NOMO-1 (cell line): Measurements from ENCODE around the gene TRIM66.

Source experiments
- DNase-seq, 2 experiments: peaks; one replicate each; lab custom pipeline; 2025; ENCODE audit not compliant: unreplicated experiment in 2 of 2; lab: John Stamatoyannopoulos, UW

TRIM66 gene, protein sequence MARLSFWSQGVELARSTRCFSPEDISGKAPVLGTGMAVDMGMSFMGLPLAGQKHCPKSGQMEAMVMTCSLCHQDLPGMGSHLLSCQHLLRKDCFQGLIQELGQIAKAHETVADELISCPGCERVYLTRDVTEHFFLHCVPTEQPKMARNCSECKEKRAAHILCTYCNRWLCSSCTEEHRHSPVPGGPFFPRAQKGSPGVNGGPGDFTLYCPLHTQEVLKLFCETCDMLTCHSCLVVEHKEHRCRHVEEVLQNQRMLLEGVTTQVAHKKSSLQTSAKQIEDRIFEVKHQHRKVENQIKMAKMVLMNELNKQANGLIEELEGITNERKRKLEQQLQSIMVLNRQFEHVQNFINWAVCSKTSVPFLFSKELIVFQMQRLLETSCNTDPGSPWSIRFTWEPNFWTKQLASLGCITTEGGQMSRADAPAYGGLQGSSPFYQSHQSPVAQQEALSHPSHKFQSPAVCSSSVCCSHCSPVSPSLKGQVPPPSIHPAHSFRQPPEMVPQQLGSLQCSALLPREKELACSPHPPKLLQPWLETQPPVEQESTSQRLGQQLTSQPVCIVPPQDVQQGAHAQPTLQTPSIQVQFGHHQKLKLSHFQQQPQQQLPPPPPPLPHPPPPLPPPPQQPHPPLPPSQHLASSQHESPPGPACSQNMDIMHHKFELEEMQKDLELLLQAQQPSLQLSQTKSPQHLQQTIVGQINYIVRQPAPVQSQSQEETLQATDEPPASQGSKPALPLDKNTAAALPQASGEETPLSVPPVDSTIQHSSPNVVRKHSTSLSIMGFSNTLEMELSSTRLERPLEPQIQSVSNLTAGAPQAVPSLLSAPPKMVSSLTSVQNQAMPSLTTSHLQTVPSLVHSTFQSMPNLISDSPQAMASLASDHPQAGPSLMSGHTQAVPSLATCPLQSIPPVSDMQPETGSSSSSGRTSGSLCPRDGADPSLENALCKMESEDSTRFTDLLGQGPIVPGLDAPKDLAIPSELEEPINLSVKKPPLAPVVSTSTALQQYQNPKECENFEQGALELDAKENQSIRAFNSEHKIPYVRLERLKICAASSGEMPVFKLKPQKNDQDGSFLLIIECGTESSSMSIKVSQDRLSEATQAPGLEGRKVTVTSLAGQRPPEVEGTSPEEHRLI (N-terminal part only)

DNA sequence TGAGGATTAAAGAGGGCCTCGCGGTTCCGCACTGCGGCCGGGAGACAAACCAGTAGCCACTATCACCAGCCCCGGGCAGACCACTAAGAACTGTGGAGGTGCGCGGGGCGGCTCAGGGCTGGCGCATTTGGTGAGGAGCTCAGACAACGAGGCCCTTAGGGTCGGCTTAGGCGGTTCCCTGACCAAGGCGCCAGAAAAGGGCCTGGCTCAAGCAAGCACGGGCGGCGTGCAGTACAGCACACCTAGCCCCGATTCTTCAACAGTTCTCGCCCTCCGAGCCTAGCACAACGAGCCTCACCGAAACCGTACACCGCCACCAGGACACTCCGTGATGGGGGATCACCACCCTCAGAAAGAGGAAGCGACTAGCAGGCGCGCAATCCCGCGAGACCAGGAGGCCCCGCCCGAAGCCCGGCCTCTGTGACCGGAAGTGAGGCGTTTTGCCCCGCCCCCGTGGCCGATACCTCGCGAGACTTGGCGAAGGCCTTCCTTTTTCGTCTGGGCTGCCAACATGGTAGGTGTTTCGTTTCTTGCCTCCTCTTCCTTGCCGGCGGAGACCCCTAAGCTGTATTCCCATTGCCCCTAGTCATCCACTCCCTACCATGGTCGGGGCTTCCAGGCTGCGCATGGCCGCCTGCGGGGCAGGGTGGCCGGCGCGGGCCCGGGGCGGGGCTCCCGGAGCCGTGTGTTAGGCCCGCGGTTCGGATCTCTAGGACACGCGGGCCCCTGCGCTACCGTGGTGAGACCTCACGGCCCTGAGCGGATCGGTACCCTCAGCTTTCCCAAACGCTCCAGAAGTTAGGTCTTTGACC is at the start of gene TRIM66, which contains the start of gene RPL27A:
Gene TRIM66 (minus strand): TSS at position 363 of the 812 bp plus-strand sequence. CDS start 10,391 bp downstream, outside the sequence.
Gene RPL27A (plus strand): TSS at position 490 of the 812 bp plus-strand sequence. CDS start 22 bp downstream, at position 512.
- DNase-seq, result peak; percentile 89 to 93

DNA sequence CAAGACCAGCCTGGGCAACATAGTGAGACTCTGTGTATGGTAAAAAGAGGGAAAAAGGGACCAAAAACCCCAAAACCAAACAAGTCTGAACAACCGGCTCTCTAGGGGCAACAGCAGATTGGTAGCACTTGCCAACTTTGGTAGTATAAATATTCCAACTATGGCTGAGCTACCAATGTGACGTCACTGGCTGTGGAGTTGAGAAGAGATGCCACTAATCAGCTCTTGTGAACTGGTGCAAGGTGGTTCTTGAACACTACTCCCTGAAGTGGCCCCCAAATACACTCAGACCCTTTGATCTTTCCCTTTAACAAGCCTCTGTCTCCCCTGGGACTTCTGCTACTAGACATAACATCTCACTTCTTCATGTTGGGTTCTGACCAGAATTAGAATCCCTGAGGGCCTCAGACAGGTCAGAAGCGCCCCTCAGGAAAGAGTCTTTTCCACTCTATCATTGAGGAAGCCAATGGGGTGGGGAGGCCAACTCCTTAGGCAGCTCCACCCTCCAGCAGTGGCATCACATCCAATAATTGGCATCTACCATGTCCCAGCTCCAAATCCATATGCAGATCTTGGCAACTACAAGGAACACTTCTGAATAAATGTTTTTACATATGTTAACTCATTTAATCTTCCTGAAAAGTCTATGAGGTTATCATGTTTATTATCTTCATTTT is 49.3 kb upstream of the TRIM66 start:
- DNase-seq, result no peak

DNA sequence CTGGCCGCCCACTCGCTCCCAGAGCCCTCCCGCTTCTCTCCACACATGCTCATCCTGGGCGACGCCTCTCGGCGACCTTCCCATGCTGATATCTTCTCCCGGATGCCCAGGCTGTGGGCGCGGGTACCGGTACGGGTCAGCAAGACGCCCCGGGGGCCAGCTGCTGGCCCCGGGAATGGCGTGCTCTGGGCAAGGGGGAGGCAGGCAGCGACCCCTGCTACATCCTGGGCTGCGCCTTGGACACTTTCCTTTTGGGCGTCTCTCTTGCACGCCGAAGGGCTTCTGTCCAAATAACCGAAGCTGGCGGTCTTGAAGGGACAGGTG is 48.2 kb upstream of the TRIM66 start:
- DNase-seq, result no peak

DNA sequence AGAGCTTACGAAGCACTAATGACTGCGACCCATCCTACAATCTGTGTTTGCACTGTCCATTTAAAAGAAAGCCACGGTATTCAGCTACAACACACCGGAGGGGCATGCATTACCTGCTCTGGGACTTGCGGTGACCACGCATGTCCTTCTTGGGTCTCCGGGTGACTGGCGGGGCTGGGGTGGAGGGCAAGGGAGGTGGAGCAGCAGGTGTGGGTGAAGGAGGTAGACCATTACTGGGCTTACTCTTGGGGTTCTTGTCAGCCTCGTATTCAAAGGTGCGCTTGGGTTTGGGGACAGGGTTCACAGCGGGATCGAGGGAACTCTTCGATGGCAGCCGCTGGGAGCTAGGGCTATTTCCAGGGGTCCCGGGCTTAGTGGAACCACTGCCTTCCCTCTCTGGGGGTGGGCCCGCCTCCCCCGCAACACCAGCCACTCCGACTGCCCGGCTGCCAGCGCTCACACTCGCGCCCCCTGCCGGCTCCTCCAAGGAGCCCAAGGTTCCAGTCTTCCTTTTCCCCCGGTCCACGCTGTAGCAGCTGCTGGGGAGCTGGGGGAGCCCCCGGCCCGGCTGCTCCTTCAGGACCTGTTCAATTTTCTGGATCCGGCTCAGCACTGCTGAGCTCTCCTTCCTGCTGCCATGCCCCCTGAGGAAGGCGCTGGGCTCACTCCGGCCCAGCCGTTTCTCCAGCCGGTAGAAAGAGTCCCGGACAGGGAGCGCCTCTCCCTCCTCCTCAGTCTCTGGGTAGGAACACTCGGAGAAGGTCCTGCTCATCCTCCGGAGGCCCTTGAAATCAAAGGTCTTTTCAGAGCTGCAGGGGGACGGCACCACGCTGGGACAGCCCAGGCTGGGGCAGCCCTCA is 47.6 kb upstream of the TRIM66 start:
- no peak for DNase-seq

DNA sequence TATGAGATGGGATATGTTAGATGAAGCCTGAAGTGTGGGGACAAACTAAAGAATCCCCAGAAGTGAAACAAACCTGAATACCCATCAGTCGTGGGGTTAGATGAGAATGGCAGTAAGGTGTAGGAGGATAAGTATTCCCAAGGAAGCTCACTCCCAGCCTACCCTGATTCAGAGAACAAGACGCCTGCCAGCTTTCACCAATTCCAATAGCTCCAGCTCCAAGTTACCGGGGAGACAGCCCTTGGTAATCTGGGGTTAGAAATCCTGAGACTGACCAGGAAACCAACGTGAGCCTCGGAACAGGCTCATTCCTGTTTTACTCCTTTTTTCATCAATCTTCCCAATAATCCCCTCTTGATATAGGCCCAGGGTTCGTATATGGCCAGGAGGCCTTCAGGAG is 46.6 kb upstream of the TRIM66 start:
- DNase-seq, result no peak

DNA sequence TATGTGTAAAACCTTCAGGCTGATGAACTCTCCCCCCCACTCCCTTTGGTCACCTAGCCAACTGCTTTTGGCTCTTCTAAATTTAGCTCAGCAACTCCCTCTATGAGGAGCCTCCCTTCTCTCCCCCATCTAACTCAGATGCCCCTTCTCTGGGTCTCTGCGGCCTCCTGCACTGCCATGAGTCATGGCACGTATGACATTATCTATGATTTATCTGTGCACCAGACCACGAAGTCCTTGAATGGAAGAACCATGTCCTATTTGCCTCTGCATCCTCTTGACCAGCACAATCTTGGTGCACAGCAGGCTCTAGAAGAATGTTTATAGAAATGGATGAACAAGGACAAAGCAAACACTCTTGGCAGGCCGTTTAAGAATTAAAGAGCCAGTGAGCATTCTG is 46.1 kb upstream of the TRIM66 start:
- peak in 1 of 2 experiments; percentile 20 for DNase-seq

DNA sequence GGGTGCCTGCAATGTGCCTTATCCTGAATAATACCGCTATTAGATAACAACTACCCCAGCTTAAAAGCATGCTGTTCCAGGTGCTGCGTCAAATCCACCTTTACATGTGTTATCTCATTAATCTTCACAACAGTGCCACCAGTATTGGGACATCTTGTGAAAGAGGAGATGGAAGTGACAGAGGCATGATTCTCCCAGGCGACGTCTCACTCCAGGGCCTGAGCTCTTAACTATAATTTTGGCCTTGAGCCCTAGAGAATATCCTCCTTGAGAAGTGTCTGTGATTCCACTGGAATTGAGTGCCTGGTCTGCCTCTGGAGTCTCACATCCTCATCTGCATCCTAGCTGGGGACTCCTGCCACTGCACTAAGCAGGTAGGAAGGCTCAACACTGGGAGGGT is 43.9 kb upstream of the TRIM66 start:
- DNase-seq, result no peak

DNA sequence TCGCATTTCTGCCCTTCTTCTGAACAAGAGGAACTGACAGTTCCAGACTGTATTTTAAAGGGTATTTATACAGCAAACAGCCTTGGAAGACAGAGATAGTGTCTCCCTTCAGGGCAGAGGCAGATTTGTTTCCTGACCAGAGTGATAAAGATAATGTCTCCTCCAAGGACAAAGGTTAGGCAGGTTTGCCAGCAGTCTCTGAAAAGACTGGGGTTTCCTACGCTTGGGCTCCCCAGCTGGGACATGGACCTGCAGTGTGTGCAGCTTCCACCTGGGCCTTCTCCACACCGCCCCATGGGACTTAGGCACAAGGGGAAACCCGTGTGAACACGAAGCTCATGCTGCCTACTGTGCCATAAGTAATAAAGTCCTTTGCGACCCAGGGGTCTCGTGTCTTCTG is 42.2 kb upstream of the TRIM66 start:
- no peak for DNase-seq

DNA sequence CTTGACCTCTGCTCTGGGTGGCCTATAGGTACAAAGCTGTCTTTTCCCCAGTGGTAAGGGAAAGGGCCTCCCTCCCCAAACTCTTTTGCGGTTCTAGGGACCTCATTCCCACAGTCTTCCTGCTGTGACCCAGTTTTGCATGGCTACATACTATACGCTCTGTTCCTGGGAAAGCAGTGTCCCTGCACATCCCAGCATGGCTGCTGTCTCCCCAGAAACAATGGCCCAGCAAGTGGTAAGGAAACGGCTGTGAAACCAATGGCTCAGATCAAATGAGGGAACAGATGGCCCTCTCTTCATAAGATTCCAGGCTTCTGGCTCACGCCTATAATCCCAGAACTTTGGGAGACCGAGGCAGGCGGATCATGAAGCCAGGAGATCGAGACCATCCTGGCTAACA is 41.2 kb upstream of the TRIM66 start:
- no peak for DNase-seq

DNA sequence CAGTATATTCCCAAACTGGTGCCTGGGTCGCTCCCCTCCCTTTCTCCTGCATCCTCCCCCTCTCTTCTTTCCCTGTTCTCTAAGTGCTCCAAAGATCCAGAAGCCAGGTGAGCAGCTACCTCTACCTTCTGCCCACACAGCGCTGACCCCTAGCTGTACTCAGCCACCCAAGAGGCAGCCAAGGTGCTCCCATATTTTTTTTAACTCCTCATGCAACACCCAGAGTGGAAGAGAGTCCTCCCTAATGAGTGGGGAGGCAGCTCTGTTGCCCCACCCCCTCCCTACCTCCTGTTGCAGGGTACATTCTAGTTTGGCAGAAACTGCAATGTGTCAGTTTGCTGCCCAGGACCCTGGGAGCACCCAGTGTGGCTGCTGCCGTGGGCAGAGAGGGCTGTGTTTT is 40.3 kb upstream of the TRIM66 start:
- no peak for DNase-seq

DNA sequence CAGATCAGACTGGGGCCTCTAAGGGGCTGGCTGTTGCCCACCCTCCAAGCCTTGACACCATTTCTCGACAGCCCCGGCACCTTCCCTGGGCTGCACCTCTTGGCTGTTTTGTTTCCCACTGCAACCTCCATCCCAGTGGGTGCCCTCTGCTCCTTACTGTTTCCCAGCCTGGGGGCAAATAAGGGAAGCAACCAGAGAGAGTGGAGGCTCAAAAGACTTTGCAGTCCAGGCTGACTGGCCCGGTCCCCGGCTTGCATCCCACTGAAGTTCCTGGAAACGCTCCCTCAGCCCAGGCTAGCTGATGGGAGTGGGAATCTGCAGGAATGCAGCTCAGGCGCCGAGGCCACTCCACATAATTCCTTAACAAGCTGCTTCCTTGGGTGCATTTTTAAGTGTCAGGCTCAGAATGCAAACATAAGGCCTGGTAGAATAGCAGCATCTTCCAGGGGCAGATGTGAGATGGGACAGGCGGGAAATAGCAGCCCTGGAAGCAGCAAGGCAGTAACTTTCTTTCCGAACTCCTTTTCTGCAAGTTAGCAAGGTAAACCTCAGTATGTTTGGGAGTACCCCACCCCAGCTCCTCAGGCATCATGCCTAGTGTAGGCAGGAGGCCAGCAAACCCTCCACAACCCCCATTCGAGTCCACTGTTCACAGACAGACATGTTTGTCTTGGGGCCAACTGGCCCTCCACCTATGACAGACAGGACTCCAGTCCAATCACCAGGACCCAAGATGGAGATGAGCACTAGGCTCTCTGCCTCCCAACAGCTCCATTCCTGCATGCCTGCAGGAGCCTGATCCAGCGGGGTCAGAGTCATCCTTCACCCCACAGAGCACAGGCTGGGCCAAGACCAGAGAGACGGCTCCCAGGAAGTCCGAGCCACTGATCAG is 39.4 kb upstream of the TRIM66 start:
- DNase-seq, result no peak

DNA sequence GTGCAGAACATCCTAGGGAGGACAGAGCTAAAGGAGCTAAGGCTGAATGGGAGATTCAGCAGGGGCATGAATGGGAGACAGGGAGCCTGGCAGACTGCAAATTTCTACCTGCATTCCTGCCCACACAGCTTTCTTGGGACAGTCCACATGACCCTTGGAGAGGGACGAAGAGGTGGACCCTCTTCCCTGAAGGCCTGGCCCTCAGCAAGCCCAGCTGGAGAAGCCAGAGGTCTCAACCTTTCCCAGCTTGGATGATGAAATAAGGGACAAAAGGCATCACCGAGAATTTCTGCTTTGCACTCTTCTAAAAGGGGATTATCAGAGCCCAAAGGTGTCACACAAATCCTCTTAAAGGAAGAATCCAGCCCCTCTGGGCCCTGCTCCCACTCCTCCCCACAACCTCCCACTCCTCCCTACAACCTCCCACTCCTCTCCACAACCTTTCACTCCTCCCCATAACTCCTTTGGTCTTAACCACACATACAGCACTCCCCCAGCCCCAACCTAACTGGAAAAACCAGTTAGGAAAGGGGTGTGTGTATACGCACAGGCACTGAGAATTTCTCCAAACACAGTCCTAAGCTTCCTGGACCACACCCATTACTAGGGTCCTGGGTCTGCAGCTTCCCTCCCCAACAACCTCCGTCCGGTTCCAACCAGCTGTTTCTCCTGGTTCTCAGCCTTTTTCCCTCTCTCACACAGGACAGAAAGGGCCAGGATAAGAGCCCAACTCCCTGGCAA is 38.6 kb upstream of the TRIM66 start:
- no peak for DNase-seq

DNA sequence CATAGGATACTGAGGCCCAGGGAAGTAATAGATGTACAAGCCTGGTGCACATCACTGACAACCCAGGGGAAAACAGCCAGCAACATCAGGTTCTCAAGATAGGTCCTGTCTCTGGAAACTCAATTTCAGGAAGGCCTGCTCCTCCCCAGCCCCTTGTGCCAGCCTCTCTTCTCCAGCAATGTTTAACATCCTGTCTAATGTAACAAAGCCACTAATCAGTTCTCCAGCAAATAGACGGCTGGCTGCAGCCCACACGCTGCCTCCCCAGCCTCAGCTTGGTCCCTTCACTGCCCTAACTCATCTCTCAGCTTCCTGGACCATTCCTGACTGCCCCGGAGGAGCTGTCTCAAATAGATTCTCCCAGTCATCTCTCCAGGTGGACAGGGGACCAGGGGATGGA is 37.9 kb upstream of the TRIM66 start:
- DNase-seq, result no peak

DNA sequence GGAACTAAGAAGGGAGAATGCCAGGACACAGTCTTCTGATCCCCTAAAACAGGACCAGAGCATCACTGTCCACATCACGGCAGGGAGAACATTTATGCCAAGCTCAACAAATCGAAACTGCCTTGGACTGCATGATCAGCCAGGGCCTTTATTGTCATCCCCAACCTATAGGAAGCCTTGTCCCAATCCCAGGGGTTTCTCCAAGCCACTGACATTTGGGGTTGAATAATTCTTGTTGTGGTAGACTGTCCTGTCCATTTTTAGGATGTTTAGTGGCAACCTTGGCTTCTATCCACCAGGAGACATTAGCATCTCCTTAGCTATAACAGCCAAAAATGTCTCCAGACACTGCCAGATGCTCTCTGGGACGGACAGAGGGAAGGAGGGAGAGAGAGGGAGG is 37.3 kb upstream of the TRIM66 start:
- no peak for DNase-seq

DNA sequence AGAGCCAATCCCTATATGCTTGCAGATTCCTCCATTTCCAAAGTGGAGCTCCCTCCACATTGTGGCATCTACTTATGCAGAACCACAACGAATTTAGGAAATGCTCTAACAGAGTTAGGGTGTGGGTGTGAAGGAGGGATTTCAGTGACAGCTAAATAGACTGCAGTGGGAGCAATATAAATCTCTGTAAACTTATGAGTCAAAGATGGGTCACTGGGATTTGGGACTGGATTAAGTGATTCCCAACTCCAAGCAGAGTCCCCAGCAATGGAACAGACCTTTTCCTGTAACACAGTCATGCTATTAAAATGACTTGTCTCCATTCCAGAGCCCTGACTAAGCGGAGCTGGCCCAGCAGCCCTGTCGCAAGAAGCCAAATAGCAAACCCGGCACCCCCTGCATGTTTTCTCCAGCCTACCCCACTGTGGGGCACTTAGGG is 36.8 kb upstream of the TRIM66 start:
- no peak for DNase-seq

DNA sequence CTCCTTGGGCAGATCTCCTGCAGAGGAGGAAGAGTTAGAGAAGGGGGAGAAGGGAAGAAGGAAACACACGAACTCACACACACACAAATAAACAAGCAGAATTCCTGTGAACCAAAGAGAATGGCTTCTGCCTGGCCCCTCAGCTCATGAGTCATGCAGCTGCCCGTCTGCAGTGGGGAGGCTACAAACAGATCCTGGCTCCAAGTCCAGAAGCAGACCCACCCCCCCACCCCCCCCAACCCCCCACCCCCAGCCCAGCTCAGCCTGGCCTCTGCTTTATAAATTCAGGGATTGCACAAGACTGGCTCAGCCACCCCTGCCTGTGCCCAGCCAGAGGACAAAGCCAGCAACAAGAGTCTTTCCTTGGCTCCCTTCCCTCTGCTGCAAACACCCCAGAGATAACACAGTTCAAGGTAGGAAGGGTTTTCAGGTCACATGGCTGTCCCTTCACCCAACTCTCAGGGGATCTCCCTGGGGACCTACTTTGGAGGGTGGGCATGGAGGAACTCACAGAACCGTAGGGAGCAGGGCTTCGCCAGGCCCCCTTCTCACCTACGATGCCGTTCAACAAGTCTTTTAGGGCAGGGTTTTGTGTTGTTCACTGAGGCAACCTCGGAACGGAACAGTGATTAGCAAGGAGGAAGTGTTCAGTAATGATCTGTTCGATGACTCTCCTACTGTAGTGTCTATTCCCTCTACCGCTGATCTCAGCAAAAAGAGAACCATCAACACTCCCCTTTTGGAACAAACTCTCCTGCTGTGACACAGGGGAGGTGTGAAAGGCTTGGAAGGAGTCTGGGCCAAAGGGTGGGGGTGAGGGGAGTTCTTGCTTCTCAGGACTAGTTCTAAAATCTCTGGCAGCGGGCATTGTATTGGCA is 35.6 kb upstream of the TRIM66 start:
- peak; percentile 19 to 65 for DNase-seq
